H9 (cell line): ENCODE results near the gene GALNT17. TPM values are rescaled to one million over a fixed set of nuclear protein-coding genes. Genes with fewer than 3 reads are reported as not detected.

Experiments
- DNase-seq: peaks from one replicate; pipeline ENCODE4 v3.0.0-alpha.2; 2017
- H2AFZ ChIP-seq: one replicate; pipeline ENCODE4 v1.6.1; 2013; ENCODE audit warnings: mild to moderate bottlenecking, low read length, control low read depth, moderate library complexity
- H2AK5ac ChIP-seq: 2 replicates; pipeline ENCODE4 v1.6.1; 2013; ENCODE audit warnings: low read length, control low read depth, mixed read lengths; ENCODE audit not compliant: insufficient read length
- H2BK120ac ChIP-seq: one replicate; pipeline ENCODE4 v1.6.1; 2013; ENCODE audit warnings: low read depth, mild to moderate bottlenecking, low read length, control low read depth, inconsistent platforms; ENCODE audit not compliant: poor library complexity, severe bottlenecking
- H2BK12ac ChIP-seq: 2 replicates; pipeline ENCODE4 v1.6.1; 2013; ENCODE audit warnings: low read length, control low read depth, mixed read lengths, low read depth; ENCODE audit not compliant: insufficient read length
- H2BK15ac ChIP-seq: 2 replicates; pipeline ENCODE4 v1.6.1; 2013; ENCODE audit warnings: low read depth, low read length, control low read depth
- H2BK20ac ChIP-seq: one replicate; pipeline ENCODE4 v1.6.1; 2013; ENCODE audit warnings: low read depth, mild to moderate bottlenecking, low read length, control low read depth, inconsistent platforms; ENCODE audit not compliant: poor library complexity, severe bottlenecking
- H2BK5ac ChIP-seq: 2 replicates; pipeline ENCODE4 v1.6.1; 2013; ENCODE audit warnings: low read length, control low read depth, mixed read lengths; ENCODE audit not compliant: insufficient read length
- H3K14ac ChIP-seq: 2 replicates; pipeline ENCODE4 v1.6.1; 2013; ENCODE audit warnings: low read length, control low read depth; ENCODE audit not compliant: insufficient read depth
- H3K18ac ChIP-seq: 2 replicates; pipeline ENCODE4 v1.6.1; 2013; ENCODE audit warnings: low read depth, mild to moderate bottlenecking, mixed read lengths, low read length, control low read depth; ENCODE audit not compliant: insufficient read length
- H3K23ac ChIP-seq: 2 replicates; pipeline ENCODE4 v1.6.1; 2013; ENCODE audit warnings: low read length, control low read depth, mixed read lengths, low read depth; ENCODE audit not compliant: insufficient read length
- H3K23me2 ChIP-seq: 2 replicates; pipeline ENCODE4 v1.6.1; 2013; ENCODE audit warnings: low read depth, mild to moderate bottlenecking, mixed read lengths, low read length, control low read depth; ENCODE audit not compliant: insufficient read length, poor library complexity, severe bottlenecking
- H3K27ac ChIP-seq: 2 replicates; pipeline ENCODE4 v1.5.1; 2013; ENCODE audit warnings: low read length, control low read depth, mixed read lengths, low read depth; ENCODE audit not compliant: insufficient read length
- H3K27me3 ChIP-seq: 2 replicates; pipeline ENCODE4 v1.6.1; 2013; ENCODE audit warnings: low read length, control low read depth, inconsistent platforms; ENCODE audit not compliant: insufficient read depth
- H3K4ac ChIP-seq: 2 replicates; pipeline ENCODE4 v1.6.1; 2013; ENCODE audit warnings: low read depth, mild to moderate bottlenecking, control low read depth, inconsistent platforms, low read length, moderate library complexity
- H3K4me1 ChIP-seq: 2 replicates; pipeline ENCODE4 v1.6.1; 2013; ENCODE audit warnings: low read length, control low read depth, inconsistent platforms; ENCODE audit not compliant: insufficient read depth
- H3K4me2 ChIP-seq: 2 replicates; pipeline ENCODE4 v1.6.1; 2013; ENCODE audit warnings: low read length, control low read depth, mixed read lengths; ENCODE audit not compliant: insufficient read length, insufficient read depth
- H3K56ac ChIP-seq: 2 replicates; pipeline ENCODE4 v1.6.1; 2013; ENCODE audit warnings: low read depth, mild to moderate bottlenecking, mixed read lengths, low read length, control low read depth; ENCODE audit not compliant: insufficient read length
- H3K79me1 ChIP-seq: 2 replicates; pipeline ENCODE4 v1.6.1; 2013; ENCODE audit warnings: low read depth, mild to moderate bottlenecking, moderate library complexity, low read length, control low read depth, inconsistent platforms; ENCODE audit not compliant: insufficient read depth, poor library complexity, severe bottlenecking
- H3K79me2 ChIP-seq: 2 replicates; pipeline ENCODE4 v1.6.1; 2013; ENCODE audit warnings: low read length, control low read depth, inconsistent platforms; ENCODE audit not compliant: insufficient read depth
- H3K9ac ChIP-seq: 2 replicates; pipeline ENCODE4 v1.6.1; 2013; ENCODE audit warnings: low read length, control low read depth, mixed read lengths; ENCODE audit not compliant: insufficient read length; ENCODE audit errors: extremely low read depth
- H3K9me3 ChIP-seq: one replicate; pipeline ENCODE4 v1.6.1; 2013; ENCODE audit warnings: low read depth, low read length, inconsistent platforms; ENCODE audit not compliant: control insufficient read depth
- H3T11ph ChIP-seq: one replicate; pipeline ENCODE4 v1.6.1; 2013; ENCODE audit warnings: mild to moderate bottlenecking, low read length, control low read depth, inconsistent platforms
- H4K20me1 ChIP-seq: one replicate; pipeline ENCODE4 v1.6.1; 2013; ENCODE audit not compliant: control insufficient read depth, insufficient read length, insufficient read depth
- H4K5ac ChIP-seq: 2 replicates; pipeline ENCODE4 v1.6.1; 2013; ENCODE audit warnings: low read depth, mild to moderate bottlenecking, mixed read lengths, low read length, control low read depth; ENCODE audit not compliant: insufficient read length
- H4K8ac ChIP-seq: replicated peaks from 2 replicates; pipeline ENCODE4 v1.6.1; 2013; ENCODE audit warnings: low read length, control low read depth, mixed read lengths, low read depth; ENCODE audit not compliant: insufficient read length
- H4K91ac ChIP-seq: 2 replicates; pipeline ENCODE4 v1.6.1; 2013; ENCODE audit warnings: low read depth, mild to moderate bottlenecking, moderate library complexity, mixed read lengths, low read length, control low read depth; ENCODE audit not compliant: insufficient read length
- H3K27ac Mint-ChIP-seq, 3 experiments: 2 replicates in 2 of 3; 3 replicates in 1 of 3; pipeline ENCODE4 v1.8.0; 2020 to 2021; ENCODE audit warnings: mixed read lengths in 3 of 3, mild to moderate bottlenecking in 1 of 3, moderate library complexity in 1 of 3
- H3K27me3 Mint-ChIP-seq: 2 replicates; pipeline ENCODE4 v1.8.0; 2021; ENCODE audit warnings: low read depth, mild to moderate bottlenecking, moderate library complexity, mixed read lengths
- H3K36me3 Mint-ChIP-seq, 3 experiments: 2 replicates in 2 of 3; 3 replicates in 1 of 3; pipeline ENCODE4 v1.8.0; 2020 to 2021; ENCODE audit warnings: low read depth in 3 of 3, mixed read lengths in 3 of 3; ENCODE audit not compliant: insufficient read depth in 1 of 3
- H3K4me1 Mint-ChIP-seq, 2 experiments: 2 replicates each; pipeline ENCODE4 v1.8.0; 2020; ENCODE audit warnings: mixed read lengths in 2 of 2
- H3K4me3 Mint-ChIP-seq, 2 experiments: 2 replicates in 1 of 2; 3 replicates in 1 of 2; pipeline ENCODE4 v1.8.0; 2020 to 2021; ENCODE audit warnings: mild to moderate bottlenecking in 2 of 2, mixed read lengths in 2 of 2, moderate library complexity in 1 of 2
- H3K9me3 Mint-ChIP-seq, 2 experiments: 2 replicates in 1 of 2; 3 replicates in 1 of 2; pipeline ENCODE4 v1.8.0; 2020; ENCODE audit warnings: mild to moderate bottlenecking in 2 of 2, mixed read lengths in 2 of 2, moderate library complexity in 1 of 2
- WGBS: extraction: QIAGEN DNeasy Blood & Tissue Kit; methylation state at CpG from one replicate; pipeline ENCODE4 v1.1.7; 2013; ENCODE audit warnings: missing lambda C conversion rate, low lambda C conversion rate, mixed read lengths; ENCODE audit not compliant: insufficient read length; ENCODE audit errors: extremely low coverage; 5-methylcytosine and 5-hydroxymethylcytosine counted together
- total RNA-seq: library from RNA; stranded (reverse); gene quantifications from 2 replicates; pipeline ENCODE4 v1.2.1, GENCODE V29; 2021
- TF ChIP-seq, protein P1 (sequence below): fragments of 200-600 bp; sonication (generic); conservative IDR thresholded peaks from 3 replicates; pipeline ENCODE4 v1.8.0; 2021; ENCODE audit warnings: antibody characterized with exemption, mild to moderate bottlenecking

The GALNT17 gene
- total RNA-seq, 1 experiment from 2014 or later = 43.2 TPM

DNA sequence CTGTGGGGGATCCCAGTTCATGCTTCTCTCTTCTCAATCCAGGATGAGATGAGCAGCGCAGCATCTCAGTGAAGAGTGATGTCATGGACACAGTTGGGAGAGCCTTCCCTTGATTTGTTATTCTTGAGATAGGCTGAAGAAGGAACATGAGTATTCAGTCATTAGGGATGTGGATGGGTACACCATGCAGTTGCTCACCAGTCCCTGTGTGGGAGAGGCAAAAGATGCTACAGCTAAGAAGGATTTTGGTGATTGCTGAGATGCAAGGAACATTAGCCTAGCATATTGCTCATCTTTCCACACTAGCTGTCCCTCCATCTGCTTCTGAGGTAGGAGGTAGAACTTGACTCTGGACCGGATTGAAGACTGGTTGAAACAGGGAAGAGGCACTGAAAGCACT is 179.6 kb downstream of the GALNT17 start:
- no peak overlapping the region for H2AFZ ChIP-seq

More for the DNA sequence above, 179.6 kb downstream of the GALNT17 start:
- Histone ChIP-seq H2BK15ac (no peak overlapping the region), H3K18ac (no peak overlapping the region), H2BK5ac (no peak overlapping the region), H3K23me2 (no peaks in the 10 kb centered on the region), H2AK5ac (no peak overlapping the region), H4K8ac (no peak overlapping the region), H4K5ac (no peak overlapping the region), H3K56ac (no peak overlapping the region), H3K14ac (no peak overlapping the region), H2BK120ac (no peak overlapping the region), H3T11ph (no peak overlapping the region), H2BK12ac (no peak overlapping the region), H3K4ac (no peak overlapping the region), H3K27ac (no peak overlapping the region), H4K20me1 (no peaks in the 10 kb centered on the region), H3K79me1 (peaks cover 11% of the 10 kb centered on the region), H3K4me1 (peaks cover 5% of the 10 kb centered on the region), H3K23ac (no peak overlapping the region), H2BK20ac (no peak overlapping the region), H3K4me2 (no peak overlapping the region), H3K79me2 (peaks cover 18% of the 10 kb centered on the region; the same call in 1 of the 2 replicates), H3K27me3 (no peaks in the 10 kb centered on the region), H4K91ac (no peak overlapping the region), H3K9ac (no peak overlapping the region), H3K9me3 (peaks cover 12% of the 10 kb centered on the region)
- Mint-ChIP-seq H3K27me3 (no peaks in the 10 kb centered on the region), H3K36me3 (peaks cover 53 to 58% (median 54%) of the 10 kb centered on the region in 3 experiments), H3K4me3 (no peak overlapping the region), H3K4me1 (peaks cover 36 to 53% of the 10 kb centered on the region in 2 experiments), H3K27ac (no peak overlapping the region), H3K9me3 (peaks cover 25 to 27% of the 10 kb centered on the region in 2 experiments; a peak in 4 of 5 replicates)
- TF ChIP-seq, protein P1, sequence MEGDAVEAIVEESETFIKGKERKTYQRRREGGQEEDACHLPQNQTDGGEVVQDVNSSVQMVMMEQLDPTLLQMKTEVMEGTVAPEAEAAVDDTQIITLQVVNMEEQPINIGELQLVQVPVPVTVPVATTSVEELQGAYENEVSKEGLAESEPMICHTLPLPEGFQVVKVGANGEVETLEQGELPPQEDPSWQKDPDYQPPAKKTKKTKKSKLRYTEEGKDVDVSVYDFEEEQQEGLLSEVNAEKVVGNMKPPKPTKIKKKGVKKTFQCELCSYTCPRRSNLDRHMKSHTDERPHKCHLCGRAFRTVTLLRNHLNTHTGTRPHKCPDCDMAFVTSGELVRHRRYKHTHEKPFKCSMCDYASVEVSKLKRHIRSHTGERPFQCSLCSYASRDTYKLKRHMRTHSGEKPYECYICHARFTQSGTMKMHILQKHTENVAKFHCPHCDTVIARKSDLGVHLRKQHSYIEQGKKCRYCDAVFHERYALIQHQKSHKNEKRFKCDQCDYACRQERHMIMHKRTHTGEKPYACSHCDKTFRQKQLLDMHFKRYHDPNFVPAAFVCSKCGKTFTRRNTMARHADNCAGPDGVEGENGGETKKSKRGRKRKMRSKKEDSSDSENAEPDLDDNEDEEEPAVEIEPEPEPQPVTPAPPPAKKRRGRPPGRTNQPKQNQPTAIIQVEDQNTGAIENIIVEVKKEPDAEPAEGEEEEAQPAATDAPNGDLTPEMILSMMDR = no peak
- WGBS = no CpG with 5 or more reads among the region's 2 CpGs
- DNase-seq = no peak
